Ishikawa (cell line): Measurements from ENCODE around the gene CACNA1A.

Experiments used
- CEBPB ChIP-seq: IDR thresholded peaks from 2 replicates; pipeline ENCODE4 v1.6.1; 2012
- CREB1 ChIP-seq: IDR thresholded peaks from 2 replicates; pipeline ENCODE4 v1.6.1; 2012; ENCODE audit warnings: low read depth
- EGR1 ChIP-seq: IDR thresholded peaks from 2 replicates; pipeline ENCODE4 v1.6.1; 2012
- EP300 ChIP-seq: IDR thresholded peaks from 2 replicates; pipeline ENCODE4 v1.6.1; 2012; ENCODE audit warnings: borderline replicate concordance
- FOXM1 ChIP-seq: IDR thresholded peaks from 2 replicates; pipeline ENCODE4 v1.6.1; 2012; ENCODE audit warnings: low read depth, borderline replicate concordance
- NFIC ChIP-seq: IDR thresholded peaks from 2 replicates; pipeline ENCODE4 v1.6.1; 2012
- RAD21 ChIP-seq: IDR thresholded peaks from 2 replicates; pipeline ENCODE4 v1.6.1; 2012; ENCODE audit warnings: low read depth
- TAF1 ChIP-seq: IDR thresholded peaks from 2 replicates; pipeline ENCODE4 v1.6.1; 2012; ENCODE audit warnings: low read depth, mild to moderate bottlenecking
- TCF12 ChIP-seq: IDR thresholded peaks from 2 replicates; pipeline ENCODE4 v1.6.1; 2012; ENCODE audit warnings: low read depth
- TEAD4 ChIP-seq: IDR thresholded peaks from 2 replicates; pipeline ENCODE4 v1.6.1; 2012
- YY1 ChIP-seq: IDR thresholded peaks from 2 replicates; pipeline ENCODE4 v1.6.1; 2012; ENCODE audit warnings: low read depth
- ZBTB7A ChIP-seq: IDR thresholded peaks from 2 replicates; pipeline ENCODE4 v1.6.1; 2012; ENCODE audit warnings: low read depth
- TF ChIP-seq, protein P1 (sequence below): IDR thresholded peaks from 2 replicates; pipeline ENCODE4 v1.6.1; 2012
- TF ChIP-seq, protein P2 (sequence below): IDR thresholded peaks from 2 replicates; pipeline ENCODE4 v1.6.1; 2012
- TF ChIP-seq, protein P3 (sequence below): IDR thresholded peaks from 2 replicates; pipeline ENCODE4 v1.6.1; 2012; ENCODE audit warnings: low read depth, mild to moderate bottlenecking

Gene CACNA1A

DNA sequence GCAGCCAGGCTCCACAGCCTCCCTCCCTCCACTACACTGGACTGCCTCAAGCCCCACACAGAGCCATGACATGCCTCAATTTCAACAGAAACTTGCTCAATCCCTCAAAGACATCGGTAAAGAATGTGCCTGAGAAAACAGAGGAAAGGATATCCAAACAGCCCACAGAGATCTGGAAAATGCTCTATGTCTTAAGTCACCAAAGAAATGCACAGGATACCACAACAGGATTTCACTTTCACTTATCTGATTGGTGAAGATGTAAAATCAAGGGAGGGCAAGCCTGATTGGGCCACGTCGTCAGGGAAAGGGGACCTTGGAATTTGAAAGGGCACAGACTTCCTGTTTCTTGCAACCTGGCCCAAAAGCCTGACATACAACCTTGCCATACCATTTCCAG lies 14.2 kb downstream of the CACNA1A start:
- TF ChIP-seq RAD21, result no peak
- no peak for TF ChIP-seq TAF1
- TF ChIP-seq ZBTB7A, result no peak
- TF ChIP-seq, protein P1, sequence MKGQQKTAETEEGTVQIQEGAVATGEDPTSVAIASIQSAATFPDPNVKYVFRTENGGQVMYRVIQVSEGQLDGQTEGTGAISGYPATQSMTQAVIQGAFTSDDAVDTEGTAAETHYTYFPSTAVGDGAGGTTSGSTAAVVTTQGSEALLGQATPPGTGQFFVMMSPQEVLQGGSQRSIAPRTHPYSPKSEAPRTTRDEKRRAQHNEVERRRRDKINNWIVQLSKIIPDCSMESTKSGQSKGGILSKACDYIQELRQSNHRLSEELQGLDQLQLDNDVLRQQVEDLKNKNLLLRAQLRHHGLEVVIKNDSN, result no peak
- TF ChIP-seq, protein P2, sequence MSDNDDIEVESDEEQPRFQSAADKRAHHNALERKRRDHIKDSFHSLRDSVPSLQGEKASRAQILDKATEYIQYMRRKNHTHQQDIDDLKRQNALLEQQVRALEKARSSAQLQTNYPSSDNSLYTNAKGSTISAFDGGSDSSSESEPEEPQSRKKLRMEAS, result no peak
- no peak for TF ChIP-seq TEAD4
- TF ChIP-seq NFIC, result no peak
- TF ChIP-seq, protein P3, sequence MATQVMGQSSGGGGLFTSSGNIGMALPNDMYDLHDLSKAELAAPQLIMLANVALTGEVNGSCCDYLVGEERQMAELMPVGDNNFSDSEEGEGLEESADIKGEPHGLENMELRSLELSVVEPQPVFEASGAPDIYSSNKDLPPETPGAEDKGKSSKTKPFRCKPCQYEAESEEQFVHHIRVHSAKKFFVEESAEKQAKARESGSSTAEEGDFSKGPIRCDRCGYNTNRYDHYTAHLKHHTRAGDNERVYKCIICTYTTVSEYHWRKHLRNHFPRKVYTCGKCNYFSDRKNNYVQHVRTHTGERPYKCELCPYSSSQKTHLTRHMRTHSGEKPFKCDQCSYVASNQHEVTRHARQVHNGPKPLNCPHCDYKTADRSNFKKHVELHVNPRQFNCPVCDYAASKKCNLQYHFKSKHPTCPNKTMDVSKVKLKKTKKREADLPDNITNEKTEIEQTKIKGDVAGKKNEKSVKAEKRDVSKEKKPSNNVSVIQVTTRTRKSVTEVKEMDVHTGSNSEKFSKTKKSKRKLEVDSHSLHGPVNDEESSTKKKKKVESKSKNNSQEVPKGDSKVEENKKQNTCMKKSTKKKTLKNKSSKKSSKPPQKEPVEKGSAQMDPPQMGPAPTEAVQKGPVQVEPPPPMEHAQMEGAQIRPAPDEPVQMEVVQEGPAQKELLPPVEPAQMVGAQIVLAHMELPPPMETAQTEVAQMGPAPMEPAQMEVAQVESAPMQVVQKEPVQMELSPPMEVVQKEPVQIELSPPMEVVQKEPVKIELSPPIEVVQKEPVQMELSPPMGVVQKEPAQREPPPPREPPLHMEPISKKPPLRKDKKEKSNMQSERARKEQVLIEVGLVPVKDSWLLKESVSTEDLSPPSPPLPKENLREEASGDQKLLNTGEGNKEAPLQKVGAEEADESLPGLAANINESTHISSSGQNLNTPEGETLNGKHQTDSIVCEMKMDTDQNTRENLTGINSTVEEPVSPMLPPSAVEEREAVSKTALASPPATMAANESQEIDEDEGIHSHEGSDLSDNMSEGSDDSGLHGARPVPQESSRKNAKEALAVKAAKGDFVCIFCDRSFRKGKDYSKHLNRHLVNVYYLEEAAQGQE, result no peak
- TF ChIP-seq EGR1, result no peak
- no peak for TF ChIP-seq CEBPB
- no peak for TF ChIP-seq CREB1
- TF ChIP-seq TCF12, result no peak
- TF ChIP-seq YY1, result no peak

DNA sequence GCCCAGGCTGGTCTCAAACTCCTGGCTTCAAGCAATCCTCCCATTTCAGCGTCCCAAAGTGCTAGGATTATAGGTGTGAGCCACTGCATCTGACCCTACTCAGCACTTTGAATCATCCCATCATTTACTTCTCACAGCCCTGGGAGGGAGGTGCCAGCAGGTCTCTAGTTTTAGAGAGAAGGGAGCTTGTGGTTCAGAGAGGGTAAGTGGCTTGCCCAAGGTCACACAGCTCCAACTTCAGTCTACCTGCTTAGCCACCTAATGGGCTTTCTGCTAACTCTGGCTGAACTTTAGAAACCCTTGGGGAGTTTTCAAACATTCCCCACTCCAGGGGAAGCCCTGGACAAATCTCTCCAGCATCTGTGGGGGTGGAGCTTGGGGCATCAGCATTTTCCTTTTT lies 18.3 kb downstream of the CACNA1A start:
- TF ChIP-seq CEBPB (no peak), TAF1 (no peak), ZBTB7A (no peak), YY1 (no peak), NFIC (no peak)

- TF ChIP-seq, protein P1, result no peak
- TF ChIP-seq FOXM1 (no peak), CEBPB (no peak), EGR1 (no peak), TAF1 (no peak), EP300 (no peak), TEAD4 (no peak), ZBTB7A (no peak), CREB1 (no peak), YY1 (no peak), NFIC (no peak), RAD21 (no peak), TCF12 (no peak)
- TF ChIP-seq, protein P3, result no peak
- TF ChIP-seq, protein P2, result no peak
Measured at GRCh38 chr19:13484166-13484565, 22.1 kb downstream of the CACNA1A start.

- TF ChIP-seq RAD21, result no peak
- TF ChIP-seq, protein P1, result peak; percentile 39
Measured at GRCh38 chr19:13483215-13483614, 23.1 kb downstream of the CACNA1A start.

DNA sequence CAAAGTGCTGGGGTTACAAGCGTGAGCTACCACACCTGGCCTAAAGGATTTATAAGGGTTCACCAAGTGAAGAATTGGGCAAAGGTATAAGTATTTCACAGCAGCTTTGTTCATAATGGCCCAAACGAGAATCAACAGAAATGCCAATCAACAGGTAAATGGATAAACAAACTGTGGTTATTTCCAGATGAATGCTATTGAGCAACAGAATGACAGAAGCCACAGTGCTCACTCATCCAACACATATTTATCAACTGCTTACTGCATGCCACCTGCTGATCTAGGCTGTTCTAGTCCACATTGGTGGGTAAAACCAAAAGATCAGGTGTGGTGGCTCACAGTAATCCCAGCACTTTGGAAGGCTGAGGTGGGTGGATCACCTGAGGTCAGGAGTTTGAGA lies 27.7 kb downstream of the CACNA1A start:
- no peak for TF ChIP-seq EGR1
- TF ChIP-seq, protein P2, result no peak
- TF ChIP-seq, protein P3, result no peak
- no peak for TF ChIP-seq EP300
- no peak for TF ChIP-seq ZBTB7A
- TF ChIP-seq, protein P1, result no peak
- TF ChIP-seq NFIC, result no peak
- TF ChIP-seq CREB1, result no peak
